GM23248 (cell line): ENCODE results near the gene TEN1. TPM values are rescaled to one million over a fixed set of nuclear protein-coding genes. Genes with fewer than 3 reads are reported as not detected.
"Not testable (repeated sequence)": the region's sequence is repeated elsewhere in the genome, so short reads cannot be mapped to it uniquely, and the experiment has no call there.

Experiments
- DNase-seq: peaks from one replicate; pipeline ENCODE4 v3.0.0-alpha.2; 2015
- H2AFZ ChIP-seq: fragments of 200-600 bp; sonication (generic); 2 replicates; pipeline ENCODE4 v1.6.1; 2016; ENCODE audit warnings: antibody characterized with exemption
- H3F3A ChIP-seq: fragments of 200-600 bp; sonication (generic); 2 replicates; pipeline ENCODE4 v1.6.1; 2016; ENCODE audit warnings: mild to moderate bottlenecking, antibody characterized with exemption, mixed run types; ENCODE audit not compliant: insufficient read depth
- H3K27ac ChIP-seq: fragments of 200-600 bp; sonication (generic); 2 replicates; pipeline ENCODE4 v1.5.1; 2016; ENCODE audit warnings: mild to moderate bottlenecking
- H3K27me3 ChIP-seq: fragments of 200-600 bp; sonication (generic); replicated peaks from 2 replicates; pipeline ENCODE4 v1.6.1; 2016; ENCODE audit warnings: mild to moderate bottlenecking; ENCODE audit not compliant: insufficient read depth
- H3K36me3 ChIP-seq: fragments of 200-600 bp; sonication (generic); 2 replicates; pipeline ENCODE4 v1.6.1; 2016; ENCODE audit warnings: low read depth, mild to moderate bottlenecking
- H3K4me1 ChIP-seq: fragments of 200-600 bp; sonication (generic); 2 replicates; pipeline ENCODE4 v1.6.1; 2016; ENCODE audit warnings: mild to moderate bottlenecking; ENCODE audit not compliant: insufficient read depth
- H3K4me2 ChIP-seq: fragments of 200-600 bp; sonication (generic); one replicate; pipeline ENCODE4 v1.6.1; 2016; ENCODE audit warnings: mild to moderate bottlenecking; ENCODE audit not compliant: unreplicated experiment
- H3K4me3 ChIP-seq: fragments of 200-600 bp; sonication (generic); 2 replicates; pipeline ENCODE4 v1.5.1; 2016; ENCODE audit warnings: mild to moderate bottlenecking
- H3K79me2 ChIP-seq: fragments of 200-600 bp; sonication (generic); 2 replicates; pipeline ENCODE4 v1.6.1; 2016; ENCODE audit warnings: mild to moderate bottlenecking; ENCODE audit not compliant: insufficient read depth
- H3K9ac ChIP-seq: fragments of 200-600 bp; sonication (generic); 2 replicates; pipeline ENCODE4 v1.6.1; 2016; ENCODE audit warnings: mild to moderate bottlenecking
- H3K9me2 ChIP-seq: fragments of 200-600 bp; sonication (generic); 2 replicates; pipeline ENCODE4 v1.6.1; 2016; ENCODE audit warnings: mixed run types, mild to moderate bottlenecking, moderate library complexity; ENCODE audit not compliant: insufficient read depth
- H3K9me3 ChIP-seq: fragments of 200-600 bp; sonication (generic); one replicate; pipeline ENCODE4 v1.6.1; 2017; ENCODE audit warnings: low read depth
- H4K20me1 ChIP-seq: fragments of 200-600 bp; sonication (generic); 2 replicates; pipeline ENCODE4 v1.6.0; 2016; ENCODE audit not compliant: insufficient read depth
- EZH2 ChIP-seq: fragments of 200-600 bp; sonication (generic); IDR thresholded peaks from 2 replicates; pipeline ENCODE4 v1.6.1; 2018; ENCODE audit warnings: antibody characterized with exemption, mild to moderate bottlenecking; ENCODE audit not compliant: insufficient read depth, poor library complexity, severe bottlenecking
- EZH2phosphoT487 ChIP-seq: fragments of 200-600 bp; sonication (generic); IDR thresholded peaks from 2 replicates; pipeline ENCODE4 v1.6.1; 2018; ENCODE audit warnings: antibody characterized with exemption, moderate library complexity, mild to moderate bottlenecking, low read depth; ENCODE audit not compliant: insufficient read depth
- WGBS, 2 experiments: methylation state at CpG; one replicate each; pipeline ENCODE4 v1.1.6; 2015 to 2017; ENCODE audit warnings: low lambda C conversion rate in 2 of 2, low coverage in 1 of 2; ENCODE audit errors: missing lambda C conversion rate in 2 of 2; 5-methylcytosine and 5-hydroxymethylcytosine counted together
- in situ Hi-C: fragments of 300-500 bp; cut with MboI; formaldehyde crosslinking; loops from 2 replicates; pipeline ENCODE4 v1.15.0; 2020
- polyA plus RNA-seq: library from polyadenylated mRNA; unstranded; fragments of >200 nt; fragmentation: Nextera tagmentation; extraction: Ambion mirVana; gene quantifications from 2 replicates; pipeline ENCODE4 v1.2.1, GENCODE V29; 2016
- total RNA-seq: library from RNA; depleted of rRNA; stranded (reverse); fragments of >200 nt; shearing (Covaris generic); gene quantifications from 2 replicates; pipeline ENCODE4 v1.2.3, GENCODE V29; 2014

TEN1 gene
- total and polyA plus RNA-seq, 2 experiments from 2014 or later, result 19.5 to 21.2 TPM

- Histone ChIP-seq H3K9me2 (no peaks in the 10 kb centered on the region), H2AFZ (no peak overlapping the region), H3K9me3 (no peaks in the 10 kb centered on the region), H3K4me2 (no peak overlapping the region), H3K9ac (no peak overlapping the region), H3K4me1 (no peaks in the 10 kb centered on the region), H3K79me2 (no peaks in the 10 kb centered on the region), H4K20me1 (no peaks in the 10 kb centered on the region), H3F3A (peaks cover 20% of the 10 kb centered on the region; the same call in 1 of the 2 replicates), H3K36me3 (peaks cover 23% of the 10 kb centered on the region), H3K27me3 (no peaks in the 10 kb centered on the region), H3K4me3 (no peak overlapping the region), H3K27ac (no peak overlapping the region)
- in situ Hi-C loops, result no loop called here
- WGBS, 2 experiments, result 89 to 94% methylated on average over 3 of the region's 3 CpGs
- TF ChIP-seq EZH2 (no peak), EZH2phosphoT487 (no peak)
- DNase-seq, result no peak
Observed at GRCh38 chr17:76038050-76038449, 59.0 kb downstream of the TEN1 start.

GRCh38 chr17:76039121-76039520 lies 60.1 kb downstream of the TEN1 start:
- Histone ChIP-seq H3F3A (peaks cover 20% of the 10 kb centered on the region; the same call in 1 of the 2 replicates), H3K79me2 (no peaks in the 10 kb centered on the region), H3K27me3 (no peaks in the 10 kb centered on the region), H3K4me1 (no peaks in the 10 kb centered on the region), H3K4me3 (no peak overlapping the region), H3K27ac (no peak overlapping the region), H3K4me2 (no peak overlapping the region), H3K9me2 (no peaks in the 10 kb centered on the region), H3K9me3 (no peaks in the 10 kb centered on the region), H3K36me3 (peaks cover 34% of the 10 kb centered on the region), H4K20me1 (no peaks in the 10 kb centered on the region), H2AFZ (no peak overlapping the region), H3K9ac (no peak overlapping the region)
- TF ChIP-seq EZH2phosphoT487 (no peak), EZH2 (no peak)
- WGBS, 2 experiments, result 89 to 90% methylated on average over 6 of the region's 6 CpGs
- DNase-seq, result no peak
- in situ Hi-C loops, result no loop called here

- H3K36me3 ChIP-seq, result peaks cover 39% of the 10 kb centered on the region
- H3K27me3 ChIP-seq, result no peaks in the 10 kb centered on the region
- no peak overlapping the region for H3K27ac ChIP-seq
- no peaks in the 10 kb centered on the region for H3K9me2 ChIP-seq
- in situ Hi-C loops, result no loop called here
- H3K4me1 ChIP-seq, result no peaks in the 10 kb centered on the region
- H3K9ac ChIP-seq, result no peak overlapping the region
- H4K20me1 ChIP-seq, result no peaks in the 10 kb centered on the region
- H3K4me3 ChIP-seq, result no peak overlapping the region
- no peak overlapping the region for H3K4me2 ChIP-seq
- no peak for TF ChIP-seq EZH2
- TF ChIP-seq EZH2phosphoT487, result no peak
- H3F3A ChIP-seq, result peaks cover 20% of the 10 kb centered on the region; the same call in 1 of the 2 replicates
- H3K79me2 ChIP-seq, result no peaks in the 10 kb centered on the region
- H3K9me3 ChIP-seq, result no peaks in the 10 kb centered on the region
- 85 to 92% methylated on average over 6 of the region's 6 CpGs for WGBS, 2 experiments
- H2AFZ ChIP-seq, result no peak overlapping the region
- DNase-seq, result no peak
Observed at GRCh38 chr17:76040376-76040775, 61.3 kb downstream of the TEN1 start.

GRCh38 chr17:76042868-76043267 lies 63.8 kb downstream of the TEN1 start:
- Histone ChIP-seq H3K36me3 (peaks cover 53% of the 10 kb centered on the region), H3F3A (peaks cover 16% of the 10 kb centered on the region; the same call in 1 of the 2 replicates)
- H3K9me3 ChIP-seq, H2AFZ ChIP-seq, H3K9me2 ChIP-seq, H3K79me2 ChIP-seq, H3K27me3 ChIP-seq, H3K4me2 ChIP-seq, H4K20me1 ChIP-seq, H3K27ac ChIP-seq, in situ Hi-C loops, H3K4me1 ChIP-seq, H3K9ac ChIP-seq, DNase-seq, H3K4me3 ChIP-seq: not testable (repeated sequence)
- 96 to 100% methylated on average over 3 of the region's 3 CpGs for WGBS, 2 experiments

- DNase-seq, H3K9me3 ChIP-seq, H3K9me2 ChIP-seq, H3K27me3 ChIP-seq, H3K9ac ChIP-seq, H3K27ac ChIP-seq, H3K79me2 ChIP-seq, H3K4me2 ChIP-seq, H3K4me3 ChIP-seq, H3F3A ChIP-seq, H4K20me1 ChIP-seq, H3K4me1 ChIP-seq, H2AFZ ChIP-seq, in situ Hi-C loops: not testable (repeated sequence)
- 76 to 78% methylated on average over 11 of the region's 11 CpGs for WGBS, 2 experiments
- peaks cover 55% of the 10 kb centered on the region for H3K36me3 ChIP-seq
Observed at GRCh38 chr17:76044475-76045007, 65.5 kb downstream of the TEN1 start.
